HepG2 (cell line): Measurements from ENCODE around the gene ELOVL7. TPM values are rescaled to one million over a fixed set of nuclear protein-coding genes. Genes with fewer than 3 reads are reported as not detected.

Experiments used
- AHR ChIP-seq: IDR thresholded peaks from 2 replicates; pipeline ENCODE4 v1.6.1; 2018; ENCODE audit warnings: missing genetic modification reagents, missing compliant biosample characterization
- ARNTL ChIP-seq: sonication (generic); formaldehyde crosslinking; IDR thresholded peaks from 2 replicates; pipeline ENCODE4 v1.4.0; 2020; ENCODE audit warnings: mild to moderate bottlenecking, missing genetic modification reagents
- CREB3 ChIP-seq: sonication (generic); formaldehyde crosslinking; IDR thresholded peaks from 2 replicates; pipeline ENCODE4 v1.5.0; 2020; ENCODE audit warnings: missing genetic modification reagents
- EED ChIP-seq: sonication (generic); formaldehyde crosslinking; IDR thresholded peaks from 2 replicates; pipeline ENCODE4 v1.5.0; 2020; ENCODE audit warnings: mild to moderate bottlenecking, missing genetic modification reagents
- HNRNPLL ChIP-seq: fragments of 200-400 bp; formaldehyde crosslinking; IDR thresholded peaks from 2 replicates; pipeline ENCODE4 v1.6.1; 2017; ENCODE audit warnings: mild to moderate bottlenecking, low read depth, low read length; ENCODE audit not compliant: poor library complexity, severe bottlenecking
- HOXA7 ChIP-seq: sonication (generic); formaldehyde crosslinking; IDR thresholded peaks from 2 replicates; pipeline ENCODE4 v1.8.1; 2022; ENCODE audit warnings: mild to moderate bottlenecking, missing genetic modification reagents, moderate library complexity
- IKZF4 ChIP-seq: sonication (generic); formaldehyde crosslinking; IDR thresholded peaks from 2 replicates; pipeline ENCODE4 v1.5.1; 2020; ENCODE audit warnings: borderline replicate concordance, mild to moderate bottlenecking, low read depth, missing genetic modification reagents; ENCODE audit errors: not compliant biosample characterization
- MAF1 ChIP-seq: sonication (generic); formaldehyde crosslinking; IDR thresholded peaks from 2 replicates; pipeline ENCODE4 v1.5.0; 2020; ENCODE audit warnings: missing genetic modification reagents, borderline replicate concordance
- NR2F6 ChIP-seq, 2 experiments: IDR thresholded peaks; 2 replicates each; pipeline ENCODE4 v1.6.1; 2016; ENCODE audit warnings: antibody characterized with exemption in 1 of 2, mild to moderate bottlenecking in 1 of 2
- PHF8 ChIP-seq: sonication (generic); formaldehyde crosslinking; IDR thresholded peaks from 2 replicates; pipeline ENCODE4 v1.5.0; 2020; ENCODE audit warnings: missing genetic modification reagents
- REXO4 ChIP-seq: sonication (generic); formaldehyde crosslinking; IDR thresholded peaks from 2 replicates; pipeline ENCODE4 v1.8.0; 2022; ENCODE audit warnings: missing genetic modification reagents, mild to moderate bottlenecking, borderline replicate concordance
- SP2 ChIP-seq: sonication (generic); formaldehyde crosslinking; IDR thresholded peaks from 2 replicates; pipeline ENCODE4 v1.5.1; 2020; ENCODE audit warnings: mild to moderate bottlenecking, missing genetic modification reagents
- THAP7 ChIP-seq: sonication (generic); formaldehyde crosslinking; IDR thresholded peaks from 2 replicates; pipeline ENCODE4 v1.8.1; 2023; ENCODE audit warnings: mild to moderate bottlenecking, missing genetic modification reagents
- ZBTB8A ChIP-seq: sonication (generic); formaldehyde crosslinking; IDR thresholded peaks from 2 replicates; pipeline ENCODE4 v1.4.0; 2020; ENCODE audit warnings: mild to moderate bottlenecking, low read depth, missing genetic modification reagents, borderline replicate concordance
- ZFP36L2 ChIP-seq: sonication (generic); formaldehyde crosslinking; IDR thresholded peaks from 2 replicates; pipeline ENCODE4 v1.4.0; 2020; ENCODE audit warnings: missing genetic modification reagents
- ZFP62 ChIP-seq: sonication (generic); formaldehyde crosslinking; IDR thresholded peaks from 2 replicates; pipeline ENCODE4 v1.4.0; 2020; ENCODE audit warnings: missing genetic modification reagents
- ZNF234 ChIP-seq: sonication (generic); formaldehyde crosslinking; conservative IDR thresholded peaks from 2 replicates; pipeline ENCODE4 v1.5.1; 2020; ENCODE audit warnings: mild to moderate bottlenecking, missing genetic modification reagents
- ZSCAN9 ChIP-seq: IDR thresholded peaks from 2 replicates; pipeline ENCODE4 v1.6.1; 2016; ENCODE audit warnings: borderline replicate concordance
- polyA plus RNA-seq, 8 experiments: library from polyadenylated mRNA; depleted of rRNA in 3 of 8; stranded (reverse) in 7 of 8; unstranded in 1 of 8; fragments of >200 nt; fragmentation: Illumina TruSeq in 4 of 8; extraction: Trizol in 4 of 8; gene quantifications; 2 replicates each; pipeline versions ENCODE4 v1.2.1 to v1.2.3, GENCODE V29; 2011 to 2016; ENCODE audit warnings: low read depth in 4 of 8, missing spikeins in 1 of 8, mixed read lengths in 1 of 8; ENCODE audit not compliant: insufficient read depth in 1 of 8
- total RNA-seq, 5 experiments: library from RNA; depleted of rRNA; stranded (reverse); fragments of >200 nt; fragmentation: Illumina TruSeq; extraction: Trizol; gene quantifications; 2 replicates each; pipeline ENCODE4 v1.2.3, GENCODE V29; 2016; ENCODE audit warnings: low read depth in 1 of 5
- TF ChIP-seq, protein P1 (sequence below): sonication (generic); formaldehyde crosslinking; IDR thresholded peaks from 2 replicates; pipeline ENCODE4 v1.4.0; 2020; ENCODE audit warnings: missing genetic modification reagents
- TF ChIP-seq, protein P2 (sequence below): IDR thresholded peaks from 2 replicates; pipeline ENCODE4 v1.6.1; 2016; ENCODE audit warnings: mild to moderate bottlenecking
- TF ChIP-seq, protein P3 (sequence below): sonication (generic); formaldehyde crosslinking; IDR thresholded peaks from 2 replicates; pipeline ENCODE4 v1.4.0; 2020; ENCODE audit warnings: missing genetic modification reagents, low read depth, mild to moderate bottlenecking, borderline replicate concordance
- TF ChIP-seq, protein P4 (sequence below): sonication (generic); formaldehyde crosslinking; IDR thresholded peaks from 2 replicates; pipeline ENCODE4 v1.4.0; 2020; ENCODE audit warnings: missing genetic modification reagents

Gene ELOVL7
- total and polyA plus RNA-seq, 2 of the 13 experiments (the other 11 are each of a cell fraction or from before 2014, with no cell fraction given): 4.5 to 7.3 TPM

DNA sequence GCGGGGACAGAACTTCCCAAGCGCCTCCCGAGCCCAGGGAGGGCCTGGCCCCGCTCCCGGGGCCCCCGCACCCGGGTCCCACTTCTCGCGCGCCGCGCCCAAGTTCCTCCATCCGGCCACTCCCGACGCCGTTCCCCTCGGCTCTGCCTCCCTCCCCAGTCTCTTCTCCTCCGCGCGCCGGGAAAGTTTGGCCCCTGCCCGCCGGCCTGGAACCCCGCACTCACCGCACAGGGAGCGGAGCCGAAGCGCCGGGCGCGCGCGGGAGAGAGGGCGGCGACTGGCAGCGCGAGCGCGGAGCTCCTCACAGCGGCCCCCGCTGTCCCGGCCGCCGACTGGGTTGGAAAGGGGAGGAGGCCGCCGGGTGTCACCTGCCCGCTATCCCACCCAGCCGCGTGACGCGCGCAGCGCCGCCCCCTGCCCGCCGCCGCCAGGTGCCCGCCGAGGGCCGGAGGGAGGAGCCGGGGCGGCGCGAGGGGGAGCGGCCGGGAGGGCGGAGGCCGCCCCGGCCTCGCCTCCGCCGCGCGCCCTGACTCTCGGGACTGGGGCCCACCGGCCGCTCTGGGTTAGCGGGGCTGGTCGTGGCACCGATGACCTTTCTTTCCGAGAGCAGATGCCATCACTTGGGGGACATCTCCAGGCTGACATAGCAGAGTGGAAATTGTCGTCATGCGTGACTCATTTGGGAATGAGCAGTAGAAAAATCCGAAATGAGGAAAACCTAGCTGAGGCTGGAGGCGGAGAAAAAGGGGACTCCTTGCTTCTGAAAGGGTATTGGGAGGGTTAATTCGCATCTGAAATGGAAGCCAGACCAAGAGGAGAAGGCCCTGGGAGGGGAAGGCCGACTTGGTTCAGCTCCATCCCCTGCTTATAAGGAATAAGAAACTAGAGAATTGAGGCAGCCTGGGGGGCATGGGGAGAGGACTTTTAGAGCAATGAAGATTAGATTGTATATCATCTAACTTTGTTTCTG lies at the start of gene ELOVL7 (continued):
- no peak for TF ChIP-seq CREB3 (CRISPR knock-in tag)
- TF ChIP-seq HNRNPLL: peak; percentile 41
- no peak for TF ChIP-seq AHR (CRISPR knock-in tag)
- TF ChIP-seq, protein P1, sequence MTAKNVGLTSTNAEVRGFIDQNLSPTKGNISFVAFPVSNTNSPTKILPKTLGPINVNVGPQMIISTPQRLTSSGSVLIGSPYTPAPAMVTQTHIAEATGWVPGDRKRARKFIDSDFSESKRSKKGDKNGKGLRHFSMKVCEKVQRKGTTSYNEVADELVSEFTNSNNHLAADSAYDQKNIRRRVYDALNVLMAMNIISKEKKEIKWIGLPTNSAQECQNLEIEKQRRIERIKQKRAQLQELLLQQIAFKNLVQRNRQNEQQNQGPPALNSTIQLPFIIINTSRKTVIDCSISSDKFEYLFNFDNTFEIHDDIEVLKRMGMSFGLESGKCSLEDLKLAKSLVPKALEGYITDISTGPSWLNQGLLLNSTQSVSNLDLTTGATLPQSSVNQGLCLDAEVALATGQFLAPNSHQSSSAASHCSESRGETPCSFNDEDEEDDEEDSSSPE (CRISPR knock-in tag): peak; percentile 59
- no peak for TF ChIP-seq EED (CRISPR knock-in tag)
- TF ChIP-seq NR2F6 (IDR thresholded peaks at IDR 0.05): no peak
- TF ChIP-seq NR2F6 (CRISPR knock-in tag; IDR thresholded peaks at IDR 0.05): no peak; the same call in 1 of the 2 replicates
- TF ChIP-seq IKZF4 (CRISPR knock-in tag): no peak
- no peak for TF ChIP-seq ZFP36L2 (CRISPR knock-in tag)
- peak; percentile 87 for TF ChIP-seq ARNTL
- TF ChIP-seq HOXA7 (CRISPR knock-in tag): no peak
- no peak for TF ChIP-seq ZSCAN9 (CRISPR knock-in tag)
- no peak for TF ChIP-seq ZFP62 (CRISPR knock-in tag)
- TF ChIP-seq, protein P2, sequence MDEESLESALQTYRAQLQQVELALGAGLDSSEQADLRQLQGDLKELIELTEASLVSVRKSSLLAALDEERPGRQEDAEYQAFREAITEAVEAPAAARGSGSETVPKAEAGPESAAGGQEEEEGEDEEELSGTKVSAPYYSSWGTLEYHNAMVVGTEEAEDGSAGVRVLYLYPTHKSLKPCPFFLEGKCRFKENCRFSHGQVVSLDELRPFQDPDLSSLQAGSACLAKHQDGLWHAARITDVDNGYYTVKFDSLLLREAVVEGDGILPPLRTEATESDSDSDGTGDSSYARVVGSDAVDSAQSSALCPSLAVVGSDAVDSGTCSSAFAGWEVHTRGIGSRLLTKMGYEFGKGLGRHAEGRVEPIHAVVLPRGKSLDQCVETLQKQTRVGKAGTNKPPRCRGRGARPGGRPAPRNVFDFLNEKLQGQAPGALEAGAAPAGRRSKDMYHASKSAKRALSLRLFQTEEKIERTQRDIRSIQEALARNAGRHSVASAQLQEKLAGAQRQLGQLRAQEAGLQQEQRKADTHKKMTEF (CRISPR knock-in tag): 0 out of 2 replicates have a peak, but pooled peaks have one; percentile 29
- no peak for TF ChIP-seq REXO4 (CRISPR knock-in tag)
- TF ChIP-seq ZNF234 (CRISPR knock-in tag): no peak
- no peak for TF ChIP-seq MAF1 (CRISPR knock-in tag)
- TF ChIP-seq, protein P3, sequence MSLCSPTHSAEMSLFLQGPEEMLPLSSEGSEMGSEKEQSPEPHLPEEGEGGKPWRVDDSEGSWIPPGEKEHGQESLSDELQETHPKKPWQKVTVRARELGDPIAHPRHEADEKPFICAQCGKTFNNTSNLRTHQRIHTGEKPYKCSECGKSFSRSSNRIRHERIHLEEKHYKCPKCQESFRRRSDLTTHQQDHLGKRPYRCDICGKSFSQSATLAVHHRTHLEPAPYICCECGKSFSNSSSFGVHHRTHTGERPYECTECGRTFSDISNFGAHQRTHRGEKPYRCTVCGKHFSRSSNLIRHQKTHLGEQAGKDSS (CRISPR knock-in tag): no peak; the same call in 1 of the 2 replicates
- no peak for TF ChIP-seq ZBTB8A (CRISPR knock-in tag)
- TF ChIP-seq PHF8 (CRISPR knock-in tag): peak; percentile 70; the same call in 1 of the 2 replicates
- no peak for TF ChIP-seq SP2 (CRISPR knock-in tag)
- TF ChIP-seq THAP7 (CRISPR knock-in tag): peak; percentile 77
- TF ChIP-seq, protein P4, sequence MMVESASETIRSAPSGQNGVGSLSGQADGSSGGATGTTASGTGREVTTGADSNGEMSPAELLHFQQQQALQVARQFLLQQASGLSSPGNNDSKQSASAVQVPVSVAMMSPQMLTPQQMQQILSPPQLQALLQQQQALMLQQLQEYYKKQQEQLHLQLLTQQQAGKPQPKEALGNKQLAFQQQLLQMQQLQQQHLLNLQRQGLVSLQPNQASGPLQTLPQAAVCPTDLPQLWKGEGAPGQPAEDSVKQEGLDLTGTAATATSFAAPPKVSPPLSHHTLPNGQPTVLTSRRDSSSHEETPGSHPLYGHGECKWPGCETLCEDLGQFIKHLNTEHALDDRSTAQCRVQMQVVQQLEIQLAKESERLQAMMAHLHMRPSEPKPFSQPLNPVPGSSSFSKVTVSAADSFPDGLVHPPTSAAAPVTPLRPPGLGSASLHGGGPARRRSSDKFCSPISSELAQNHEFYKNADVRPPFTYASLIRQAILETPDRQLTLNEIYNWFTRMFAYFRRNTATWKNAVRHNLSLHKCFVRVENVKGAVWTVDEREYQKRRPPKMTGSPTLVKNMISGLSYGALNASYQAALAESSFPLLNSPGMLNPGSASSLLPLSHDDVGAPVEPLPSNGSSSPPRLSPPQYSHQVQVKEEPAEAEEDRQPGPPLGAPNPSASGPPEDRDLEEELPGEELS: no peak
